T-helper 22 cell (primary cell): ENCODE data around the gene PRPF19.
A peak's percentile ranks its signal among the peaks of the same experiment; 100 is the strongest.

Experiments
- DNase-seq: peaks from one replicate; pipeline ENCODE4 v3.0.0-alpha.2; 2020; ENCODE audit warnings: low read depth

Gene PRPF19

DNA sequence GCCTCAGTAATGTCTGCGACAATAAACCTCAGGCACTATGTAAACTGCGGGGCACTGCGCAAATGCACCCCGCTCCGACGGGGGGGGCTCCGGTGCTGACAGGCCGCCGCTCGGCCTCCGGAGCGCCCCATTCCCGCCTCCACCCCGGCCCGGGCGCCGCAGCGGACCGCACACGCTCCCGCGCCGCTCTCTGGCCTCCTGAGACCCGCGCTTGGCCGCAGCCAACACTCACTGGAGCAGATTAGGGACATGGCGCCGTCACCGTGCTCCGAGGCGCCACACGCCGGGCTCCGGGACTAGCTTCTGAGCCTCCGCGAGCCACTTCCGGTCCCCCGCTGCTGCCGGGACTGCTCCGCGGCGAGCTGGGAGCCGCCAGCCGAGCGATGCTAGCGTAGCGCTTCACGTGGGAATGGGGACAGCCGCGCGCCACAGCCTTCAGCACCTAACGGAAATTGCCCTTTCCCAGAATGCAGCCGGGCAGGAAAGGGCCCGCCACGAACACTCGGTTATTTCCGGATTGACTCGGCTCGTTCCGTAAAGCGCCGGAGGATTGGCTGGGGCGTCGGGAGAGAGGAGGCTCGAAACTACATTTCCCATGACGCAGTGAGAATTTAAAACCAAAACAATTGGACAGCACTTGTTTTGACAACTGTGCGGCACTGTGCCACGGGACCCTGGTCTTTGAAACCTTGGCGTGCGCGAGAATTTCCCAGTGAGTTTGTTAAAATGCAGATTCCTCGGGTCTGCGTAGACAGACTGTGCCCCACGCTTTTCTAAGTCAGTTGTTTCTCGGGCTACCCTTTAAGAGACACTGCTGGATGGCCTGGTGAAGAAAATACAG is at the start of gene PRPF19:
PRPF19 (minus strand) TSS at position 454 of the 841 bp plus-strand sequence; CDS start at position 251, 203 bp downstream.
- DNase-seq: peak; percentile 96

DNA sequence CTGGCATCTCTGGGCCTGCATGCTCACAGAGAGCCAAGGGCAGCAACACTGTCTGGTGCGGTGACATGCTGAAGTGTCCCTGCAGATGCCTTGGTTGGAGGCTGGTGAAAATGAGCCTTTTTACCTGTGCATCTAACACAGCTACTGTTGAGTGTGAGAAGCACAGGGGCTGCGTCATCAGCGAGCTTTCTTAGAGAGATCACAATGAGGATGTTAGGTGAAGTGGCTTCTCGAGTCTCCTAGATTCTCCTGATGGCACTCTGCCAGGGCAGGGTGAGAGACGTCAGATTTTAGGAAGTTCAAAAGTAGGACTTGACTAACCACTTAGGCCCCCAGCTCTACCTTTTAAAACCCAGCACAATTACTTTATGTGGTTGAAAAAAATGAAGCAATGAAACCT is 49.2 kb upstream of the PRPF19 start:
- no peak for DNase-seq

DNA sequence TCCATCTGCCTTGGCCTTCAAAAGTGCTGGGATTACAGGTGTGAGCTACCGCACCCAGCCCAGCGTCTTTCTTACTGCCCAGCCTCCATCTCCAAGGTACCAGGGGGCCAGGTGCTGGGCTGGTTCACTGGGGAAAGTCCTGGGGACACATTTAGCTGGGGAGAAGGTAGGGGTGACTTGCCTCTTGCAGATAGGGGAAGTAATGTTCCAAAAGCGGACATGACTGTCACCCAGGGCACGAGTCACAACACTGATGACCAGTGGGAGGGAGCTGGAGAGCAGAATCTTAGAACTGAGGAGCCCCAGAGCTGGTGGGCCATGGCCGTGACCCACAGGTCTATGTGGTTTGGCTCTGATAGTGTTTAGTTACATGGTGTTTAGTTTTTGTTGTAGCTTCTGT is 48.0 kb upstream of the PRPF19 start:
- DNase-seq: no peak

DNA sequence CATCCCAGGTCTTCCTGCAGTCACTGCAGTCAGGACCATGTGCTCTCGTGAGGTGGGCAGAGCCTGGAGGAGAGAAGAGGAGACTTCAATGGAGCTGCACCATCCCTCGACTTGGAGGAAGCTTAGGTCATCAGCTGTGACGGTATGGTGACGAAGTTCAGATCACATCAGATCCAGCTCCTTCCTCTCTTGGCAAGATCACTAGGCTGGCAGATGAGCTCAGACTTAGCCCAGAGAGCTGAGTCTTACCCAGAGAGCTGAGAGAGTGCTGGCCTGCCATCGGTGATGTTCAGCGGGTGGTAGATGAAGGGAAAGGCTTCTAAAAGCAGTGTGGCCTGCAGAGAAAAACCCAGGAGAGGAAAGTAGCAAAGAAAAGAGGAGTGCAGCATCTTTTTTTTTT is 47.4 kb upstream of the PRPF19 start:
- DNase-seq: no peak

DNA sequence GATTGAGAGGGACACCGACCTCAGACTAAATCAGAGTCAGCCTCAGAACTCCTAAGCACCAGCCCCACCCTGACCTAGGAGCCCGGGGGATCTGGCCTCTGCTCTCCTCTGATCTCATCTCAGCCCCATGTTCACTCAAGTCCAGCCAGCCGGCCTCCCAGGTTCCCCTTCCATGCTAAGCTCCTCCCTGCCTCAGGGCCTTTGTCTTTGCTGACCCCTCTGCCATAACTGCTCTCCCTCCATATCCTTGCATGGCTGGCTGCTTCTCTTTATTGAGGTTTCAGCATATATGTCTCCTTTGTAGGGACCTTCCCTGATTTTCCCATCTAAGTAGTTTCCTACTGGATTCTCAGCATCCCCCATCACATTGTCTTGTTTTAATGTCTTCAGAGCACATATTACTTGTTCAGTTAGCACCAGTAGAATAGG is 46.4 kb upstream of the PRPF19 start:
- no peak for DNase-seq

DNA sequence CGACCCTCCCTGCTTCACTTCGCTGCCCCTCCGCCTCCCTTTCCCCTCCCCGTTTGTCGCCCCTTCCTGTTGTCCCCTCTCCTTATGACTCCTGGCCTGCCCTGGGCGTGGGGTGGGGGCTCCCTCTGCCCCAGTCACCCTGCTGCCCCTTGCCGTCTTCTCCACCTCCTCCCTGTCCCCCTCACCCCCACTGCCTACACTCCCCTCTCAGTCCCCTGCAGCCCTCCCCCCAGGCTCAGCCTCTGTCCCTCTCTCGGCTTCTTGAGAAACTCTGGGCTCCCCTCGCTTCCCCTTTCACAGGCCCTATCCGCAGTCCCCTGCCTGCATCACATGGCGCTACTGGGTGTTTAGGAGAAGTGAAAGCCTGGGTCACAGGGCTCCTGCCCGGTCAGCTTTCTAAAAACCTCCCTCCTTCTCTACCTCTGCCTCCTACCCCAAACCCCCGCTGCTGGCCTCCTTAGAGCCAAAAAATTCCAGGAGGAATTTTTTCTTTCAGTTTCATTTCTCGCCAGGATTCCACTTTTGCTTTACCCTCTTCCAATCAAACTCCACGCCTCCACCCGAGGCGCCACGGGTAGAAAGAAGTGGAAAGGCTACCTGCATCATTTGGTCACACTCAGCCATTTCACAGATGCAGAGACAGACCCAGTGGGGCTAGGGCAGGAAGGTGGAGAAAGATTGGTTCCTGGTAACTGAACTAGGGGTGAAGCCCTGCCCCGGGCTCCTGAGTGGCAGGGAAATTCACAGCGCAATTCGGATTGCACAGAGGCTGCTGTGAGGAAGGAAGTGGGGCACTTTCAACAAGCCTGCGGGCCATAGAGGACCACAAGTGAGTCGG is 45.7 kb upstream of the PRPF19 start, which contains the start of gene SLC15A3:
SLC15A3 (minus strand) TSS at position 273 of the 838 bp plus-strand sequence. CDS start 625 bp downstream, outside the sequence.
- DNase-seq: no peak

DNA sequence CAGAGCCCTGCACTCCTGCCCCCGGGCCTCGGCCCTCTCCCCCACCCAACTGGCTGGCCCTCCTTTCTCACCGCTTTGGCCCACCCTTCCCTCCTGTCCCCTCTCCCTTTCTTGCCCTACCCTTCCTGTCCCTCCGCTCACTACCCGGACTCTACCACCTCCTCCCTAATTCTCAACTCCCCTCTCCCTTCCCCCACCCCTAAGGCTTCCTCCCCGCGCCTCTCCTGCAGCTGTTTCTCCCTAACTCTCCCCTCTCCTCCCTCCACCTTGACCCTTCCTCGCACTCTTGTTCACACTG is 45.2 kb upstream of the PRPF19 start:
- DNase-seq: no peak

DNA sequence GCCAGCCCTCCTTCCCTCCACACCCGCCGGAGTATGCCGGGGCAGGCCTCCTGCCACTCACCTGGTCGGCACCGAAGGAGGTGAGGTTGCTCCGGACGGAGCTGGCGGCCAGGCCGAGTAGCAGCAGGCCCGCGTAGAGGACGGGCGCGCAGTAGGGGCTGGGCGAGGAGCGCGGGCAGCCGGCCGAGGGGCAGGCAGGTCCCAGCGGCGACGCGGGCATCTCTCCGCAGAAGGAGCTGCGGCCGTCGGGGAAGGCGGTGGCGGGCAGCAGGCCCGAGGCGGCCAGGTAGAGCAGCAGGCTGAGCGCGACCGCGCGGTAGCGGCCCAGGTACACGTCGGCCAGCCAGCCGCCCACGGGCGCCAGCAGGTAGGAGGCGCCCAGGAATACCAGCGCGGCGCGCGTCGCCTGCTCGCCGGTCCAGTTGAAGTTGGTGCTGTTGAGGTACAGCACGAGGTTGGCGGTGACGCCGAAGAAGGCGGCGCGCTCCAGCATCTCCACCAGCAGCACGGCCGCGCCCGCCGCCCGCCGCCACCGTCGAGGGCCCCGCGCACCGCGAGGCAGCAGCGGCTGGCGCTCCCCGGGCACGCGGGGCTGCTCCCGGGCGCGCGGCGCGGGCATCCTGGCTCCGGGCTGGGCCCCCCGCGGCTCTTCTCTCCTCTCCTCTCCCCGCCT is 44.7 kb upstream of the PRPF19 start:
- DNase-seq: no peak

DNA sequence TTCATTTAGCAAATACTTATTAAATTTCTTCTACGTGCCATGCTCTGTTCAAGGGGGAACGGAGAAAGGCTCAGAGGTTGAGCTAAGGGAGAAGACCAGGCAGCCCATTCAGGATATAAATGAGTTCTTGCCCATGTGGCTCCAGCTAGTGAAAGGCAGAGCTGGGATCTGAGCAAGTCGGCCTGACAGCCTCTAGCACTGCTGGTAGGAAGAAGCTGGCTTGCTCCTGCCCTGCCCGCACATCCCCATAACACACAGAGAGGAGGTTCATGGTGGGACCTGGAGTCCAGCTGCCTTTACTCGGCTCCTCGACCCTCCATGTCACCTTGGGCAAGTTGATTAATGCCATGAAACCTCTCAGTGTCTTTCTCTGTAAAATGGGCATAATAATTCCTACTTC is 43.6 kb upstream of the PRPF19 start:
- DNase-seq: no peak

DNA sequence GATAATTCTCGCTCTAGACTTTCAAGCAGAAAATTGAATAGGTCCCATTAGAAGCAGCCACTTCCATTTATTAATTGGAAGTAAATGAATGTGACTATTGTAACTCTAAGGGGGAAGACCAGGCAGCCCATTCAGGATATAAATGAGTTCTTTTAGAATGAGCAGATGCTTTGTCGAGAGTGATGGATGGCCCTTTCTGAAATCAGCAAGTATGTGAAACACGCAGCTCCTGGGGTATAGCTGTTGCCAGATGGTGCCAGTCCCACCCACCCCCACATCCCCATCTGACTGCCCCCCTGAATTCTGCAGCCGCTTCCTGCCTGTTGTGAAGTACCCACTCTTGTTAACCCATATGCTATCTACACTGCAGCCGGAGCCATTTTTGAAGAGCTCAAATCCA is 41.9 kb upstream of the PRPF19 start:
- DNase-seq: no peak

DNA sequence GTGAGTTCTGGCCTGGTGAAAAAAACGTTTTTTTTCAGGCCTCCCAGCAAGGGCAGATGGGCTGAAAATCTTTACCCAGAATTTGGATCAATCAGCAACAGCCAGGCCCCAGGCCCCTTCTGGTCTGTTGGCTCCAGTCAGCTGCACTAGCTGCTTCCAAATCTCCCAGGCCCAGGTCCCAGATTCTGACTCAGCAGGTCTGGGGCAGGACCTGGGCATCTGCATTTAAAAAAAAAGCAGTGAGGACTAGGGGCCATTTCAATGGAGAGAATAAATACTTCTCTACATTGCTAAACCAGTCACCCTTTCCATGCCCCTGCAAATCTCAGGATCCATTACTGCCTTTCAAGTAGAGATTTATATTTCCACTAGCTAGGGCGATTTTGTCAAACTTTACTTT is 41.3 kb upstream of the PRPF19 start:
- DNase-seq: no peak

DNA sequence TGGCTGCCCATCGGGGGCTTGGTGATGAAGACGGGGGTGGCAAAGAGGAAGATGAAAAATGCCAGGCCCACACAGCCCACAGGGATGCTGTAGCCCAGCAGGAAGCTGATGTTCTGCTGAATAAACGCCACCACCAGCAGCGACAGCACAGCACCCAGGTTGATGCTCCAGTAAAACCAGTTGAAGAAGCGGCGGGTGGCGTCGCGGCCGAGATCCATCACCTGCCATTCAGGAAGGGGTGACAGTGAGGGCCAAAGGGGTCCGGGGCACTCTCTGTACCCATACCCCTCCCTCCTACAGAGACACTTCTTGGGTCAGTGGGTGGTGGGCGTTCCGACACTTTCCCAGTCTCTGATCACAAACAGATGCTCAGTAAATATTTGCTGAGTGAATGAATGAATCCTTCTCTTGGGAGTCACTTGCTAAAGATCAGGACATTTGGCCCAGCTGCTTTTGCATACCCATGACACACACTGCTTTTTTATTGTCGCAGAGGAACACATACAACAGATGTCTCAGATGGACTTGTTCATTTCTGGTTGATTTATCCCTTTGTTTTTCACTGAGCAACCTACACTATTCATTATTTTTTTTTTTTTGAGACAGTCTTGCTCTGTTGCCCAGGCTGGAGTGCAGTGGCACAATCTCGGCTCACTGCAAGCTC is 40.3 kb upstream of the PRPF19 start:
- DNase-seq: no peak

DNA sequence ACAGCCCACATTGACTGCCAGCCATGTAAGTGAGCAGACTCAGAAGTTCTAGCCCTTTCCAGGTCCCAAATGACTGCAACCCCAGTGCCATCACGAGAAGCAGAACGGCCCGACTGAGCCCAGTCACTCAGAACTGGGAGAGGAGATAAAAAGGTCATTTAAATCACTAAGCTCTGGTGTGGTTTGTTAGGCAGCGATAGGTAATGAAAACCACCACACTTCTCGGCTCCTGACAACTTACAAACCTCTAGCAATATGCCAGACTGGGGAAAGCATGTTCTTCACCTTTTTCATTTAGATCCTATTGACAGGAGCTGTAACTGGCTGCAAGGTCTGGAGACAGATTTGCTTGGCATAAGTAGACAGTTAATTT is 38.9 kb upstream of the PRPF19 start:
- no peak for DNase-seq

DNA sequence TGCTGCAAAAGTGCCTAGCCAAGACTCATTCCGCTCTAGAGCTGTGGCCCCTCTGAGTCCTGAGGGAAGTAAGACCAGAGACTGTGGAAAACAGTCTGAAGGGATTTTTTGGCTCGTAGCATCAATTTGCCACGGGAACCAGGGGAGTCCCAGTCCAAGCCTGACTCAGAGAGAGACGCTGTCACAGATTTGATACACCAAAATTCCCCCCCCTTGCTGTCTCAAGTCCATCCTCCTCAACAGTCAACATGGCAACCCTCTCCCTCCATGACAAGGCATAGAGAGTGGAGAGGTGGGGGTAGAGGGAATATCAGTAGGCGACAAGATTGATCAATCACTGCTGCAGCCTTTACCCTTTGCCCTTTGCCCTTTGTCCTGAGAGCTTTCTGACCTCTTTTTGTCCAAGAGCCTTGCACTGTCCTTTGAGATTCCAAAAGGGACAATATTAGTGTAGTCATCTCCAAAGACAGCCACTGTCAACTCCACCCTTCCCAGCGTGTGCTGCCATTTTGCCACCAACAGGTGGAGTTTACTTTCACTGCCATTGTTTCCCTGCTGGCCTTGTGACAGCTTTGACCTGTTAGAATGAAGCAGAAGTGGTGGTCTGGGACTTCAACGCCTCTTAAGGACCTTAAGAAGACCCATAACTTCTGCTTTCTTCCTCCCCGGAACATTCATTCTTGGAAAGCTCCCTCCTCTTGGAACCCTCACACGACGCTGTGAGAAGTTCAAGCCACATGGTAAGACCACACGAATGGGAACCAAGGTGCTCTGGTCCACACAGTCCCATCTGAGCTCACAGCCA is 38.3 kb upstream of the PRPF19 start:
- no peak for DNase-seq

DNA sequence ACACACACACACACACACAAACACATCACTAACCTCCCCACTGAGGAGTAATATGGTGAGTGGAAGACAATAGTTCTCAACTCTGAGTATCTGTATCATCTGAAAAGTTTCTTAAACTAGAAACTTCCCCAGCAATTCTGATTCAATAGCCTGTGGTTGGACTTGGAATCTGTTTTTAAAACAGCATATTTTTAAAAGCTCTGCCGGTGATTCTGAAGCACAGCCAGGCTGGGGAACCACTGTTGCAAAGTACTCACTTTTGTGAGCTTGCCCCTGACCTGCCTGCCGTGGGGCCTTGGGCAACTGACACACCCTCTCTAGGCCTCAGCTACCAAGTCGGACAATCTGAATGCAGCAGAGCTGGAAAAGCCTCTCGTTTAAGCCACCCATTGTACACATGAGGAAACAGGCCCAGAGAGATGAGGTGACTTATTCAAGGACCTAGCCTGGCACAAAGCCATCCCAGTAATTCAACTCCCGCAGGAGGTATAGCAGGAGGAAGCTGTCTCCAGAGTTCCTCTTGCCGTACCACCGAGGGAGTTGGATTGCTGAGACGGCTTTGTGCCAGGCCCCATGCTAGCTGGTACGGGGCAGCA is 36.7 kb upstream of the PRPF19 start:
- no peak for DNase-seq

DNA sequence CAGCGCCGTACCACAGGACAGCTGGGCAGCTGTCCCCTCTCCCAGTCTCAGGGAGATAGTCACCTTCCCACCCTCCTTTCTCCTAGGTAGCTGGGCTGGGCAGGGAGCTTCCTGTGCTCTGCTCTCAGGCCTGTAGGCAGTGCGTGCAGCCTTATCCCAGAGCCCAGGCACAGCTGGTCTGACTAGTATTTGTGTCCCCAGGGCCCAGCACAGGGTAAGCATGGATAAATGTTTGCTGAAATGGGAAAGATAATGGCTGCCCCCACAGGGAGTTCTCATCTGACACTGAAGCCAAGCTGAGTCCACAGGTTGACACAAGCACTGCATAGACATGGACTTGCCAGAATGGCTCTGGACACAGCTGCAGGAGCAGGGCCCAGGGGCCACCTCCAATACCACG is 35.8 kb upstream of the PRPF19 start:
- no peak for DNase-seq

DNA sequence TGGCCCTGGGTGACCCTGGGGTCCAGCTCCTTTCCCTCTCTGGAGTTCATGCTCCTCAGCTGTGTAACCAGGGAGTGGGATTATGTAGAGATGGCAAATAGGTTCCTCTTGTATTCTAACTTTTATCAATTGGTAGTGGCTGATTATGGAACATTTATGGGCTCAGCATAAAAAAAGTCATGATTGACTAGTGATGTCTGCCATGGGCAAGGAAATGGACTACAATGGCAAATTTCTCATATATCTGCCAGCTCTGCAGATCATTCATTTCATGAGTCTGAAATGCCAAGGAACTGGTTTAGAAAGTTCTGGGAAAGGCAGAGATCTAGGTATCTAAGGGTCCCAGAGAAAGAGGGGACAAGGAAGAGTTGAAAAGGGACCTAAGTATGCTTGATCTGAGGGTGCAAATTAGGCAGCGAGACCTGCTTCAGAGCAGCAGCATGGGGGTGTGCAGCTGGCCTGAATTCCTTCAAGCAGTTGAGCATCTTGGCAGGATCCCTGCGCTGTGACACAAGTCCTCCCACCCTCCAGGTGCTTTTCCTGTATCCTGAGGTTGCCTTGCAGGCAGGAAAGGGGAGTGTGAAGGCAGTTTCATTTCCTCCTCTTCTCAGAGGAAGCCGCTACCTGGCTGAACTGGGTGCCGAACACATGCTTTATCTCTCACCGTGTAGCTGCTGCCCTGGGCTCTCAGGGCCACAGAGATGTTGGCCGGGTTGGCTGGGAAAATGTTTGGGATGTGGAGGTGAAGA is 35.2 kb upstream of the PRPF19 start:
- DNase-seq: no peak

DNA sequence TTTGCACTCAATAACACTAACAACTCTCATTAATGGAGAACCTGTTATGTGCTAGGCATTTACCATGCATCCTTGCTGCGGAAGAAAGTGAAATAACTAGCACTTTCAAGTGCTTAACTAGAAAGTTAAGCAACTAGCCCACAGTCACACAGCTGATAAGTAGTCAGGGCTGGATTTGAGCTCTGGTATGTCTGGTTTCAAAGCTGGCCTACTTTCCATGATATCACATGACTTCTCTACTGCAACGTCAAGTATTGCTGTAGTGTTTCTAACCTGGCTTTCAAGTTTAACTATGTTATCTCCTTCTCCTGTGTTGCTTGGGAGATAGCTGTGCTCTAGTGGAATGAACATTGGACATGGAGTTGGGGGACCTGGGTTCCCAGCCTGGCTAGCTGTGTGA is 33.5 kb upstream of the PRPF19 start:
- no peak for DNase-seq

DNA sequence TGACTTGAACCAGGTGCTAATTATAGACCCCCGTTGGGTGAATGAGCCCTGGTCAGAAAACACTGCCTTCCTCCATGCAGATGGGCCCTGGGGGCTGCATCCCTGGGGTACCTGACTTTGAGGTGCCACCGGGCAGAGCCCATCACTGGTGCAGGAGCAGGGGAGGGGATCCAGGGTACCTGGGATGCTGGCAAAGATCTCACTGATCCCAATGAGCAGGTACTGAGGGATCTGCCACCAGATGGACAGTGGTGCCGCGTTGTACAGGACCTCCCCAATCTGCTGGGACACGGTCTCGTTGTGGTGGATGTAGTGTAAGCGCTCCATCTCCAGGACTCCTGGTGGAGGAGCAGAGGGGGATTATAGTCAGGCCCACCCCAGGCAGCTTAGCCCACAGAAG is 32.9 kb upstream of the PRPF19 start:
- DNase-seq: no peak

DNA sequence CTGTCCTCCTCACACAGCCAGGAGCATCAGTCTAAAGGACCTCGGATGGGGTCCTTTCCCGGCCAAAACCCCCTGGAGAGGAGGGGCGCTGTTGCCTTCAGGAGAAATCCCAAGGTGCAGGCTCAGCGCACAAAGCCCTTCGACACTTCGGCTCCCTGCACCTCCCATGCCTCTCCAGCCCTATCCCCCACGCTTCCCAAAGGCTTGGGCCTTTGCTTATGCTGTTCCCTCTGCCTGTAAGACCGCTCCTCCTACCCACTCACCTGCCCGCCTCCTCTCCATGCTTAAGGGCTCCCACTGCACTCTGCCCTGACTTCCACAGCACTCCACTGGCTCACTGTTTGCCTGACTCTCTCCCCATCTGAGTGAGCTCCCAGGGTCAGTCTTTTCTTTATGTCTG is 32.1 kb upstream of the PRPF19 start:
- DNase-seq: no peak
